B cell (primary cell): Measurements from ENCODE around the gene NCMAP. TPM values are rescaled to one million over a fixed set of nuclear protein-coding genes. Genes with fewer than 3 reads are reported as not detected.

Experiments
- ATAC-seq: fragments of 200-7000 bp; cut with Tn5 transposase; one replicate; pipeline ENCODE4 v1.10.0; 2021; ENCODE audit warnings: low read depth, mild to moderate bottlenecking, moderate number of reproducible peaks, moderate library complexity
- CTCF ChIA-PET: fragments of 350-600 bp; sonication (Branson Sonifier 250); formaldehyde crosslinking; loops from one replicate; lab custom pipeline; 2021; ENCODE audit warnings: antibody characterized with exemption, inconsistent platforms; lab: Charles Lee
- POLR2A ChIA-PET: fragments of 350-600 bp; sonication (Branson Sonifier 250); formaldehyde crosslinking; loops from one replicate; lab custom pipeline; 2021; ENCODE audit warnings: antibody characterized with exemption; lab: Charles Lee
- DNase-seq: peaks from one replicate; pipeline ENCODE4 v3.0.0; 2013
- H2AFZ ChIP-seq: 2 replicates; pipeline ENCODE4 v1.6.1; 2012; ENCODE audit warnings: mild to moderate bottlenecking, low read depth, low read length; ENCODE audit not compliant: insufficient read depth, poor library complexity, severe bottlenecking
- H3K27ac ChIP-seq, 2 donors: 1 replicate in 1 of 2; 2 replicates in 1 of 2; pipeline ENCODE4 v1.5.1; 2012 to 2013; ENCODE audit warnings: low read length in 2 of 2, mild to moderate bottlenecking in 2 of 2, moderate library complexity in 1 of 2
- H3K27me3 ChIP-seq, 4 experiments: fragments of 200-600 bp in 1 of 4; sonication (generic) in 1 of 4; replicated peaks in 1 of 4; 1 replicate in 2 of 4; 2 replicates in 2 of 4; pipeline versions ENCODE4 v1.6.1 to v1.7.0; 2013 to 2016; ENCODE audit warnings: low read length in 3 of 4, mild to moderate bottlenecking in 2 of 4, mixed read lengths in 1 of 4, moderate library complexity in 1 of 4; ENCODE audit not compliant: insufficient read depth in 4 of 4, control insufficient read depth in 3 of 4; ENCODE audit errors: control extremely low read depth in 1 of 4
- H3K36me3 ChIP-seq, 2 experiments: replicated peaks in 1 of 2; 1 replicate in 1 of 2; 2 replicates in 1 of 2; pipeline versions ENCODE4 v1.6.1 to v1.7.1; 2013; ENCODE audit warnings: low read length in 1 of 2; ENCODE audit not compliant: insufficient read depth in 2 of 2, control insufficient read depth in 1 of 2; ENCODE audit errors: control extremely low read depth in 1 of 2, extremely low read depth in 1 of 2
- H3K4me1 ChIP-seq, 2 donors: fragments of 200-600 bp in 1 of 2; sonication (generic) in 1 of 2; 1 replicate in 1 of 2; 2 replicates in 1 of 2; pipeline versions ENCODE4 v1.5.1 to v1.6.1; 2013 to 2017; ENCODE audit warnings: low read length in 2 of 2; ENCODE audit not compliant: control insufficient read depth in 2 of 2, insufficient read depth in 2 of 2
- H3K4me2 ChIP-seq: replicated peaks from 2 replicates; pipeline ENCODE3; 2012; ENCODE audit warnings: mild to moderate bottlenecking, low read depth, low read length; ENCODE audit not compliant: poor library complexity, severe bottlenecking
- H3K4me3 ChIP-seq, 5 experiments: fragments of 200-600 bp in 1 of 5; sonication (generic) in 1 of 5; 1 replicate in 3 of 5; 2 replicates in 2 of 5; pipeline versions ENCODE4 v1.5.1 to v1.7.0; 2011 to 2016; ENCODE audit warnings: low read length in 4 of 5, mild to moderate bottlenecking in 4 of 5, low read depth in 2 of 5, control low read depth in 1 of 5, moderate library complexity in 1 of 5; ENCODE audit not compliant: insufficient read depth in 1 of 5; ENCODE audit errors: control extremely low read depth in 1 of 5, extremely low read depth in 1 of 5
- H3K79me2 ChIP-seq: fragments of 200-600 bp; sonication (generic); one replicate; pipeline ENCODE4 v1.6.0; 2016; ENCODE audit warnings: low read length; ENCODE audit not compliant: control insufficient read depth, insufficient read depth
- H3K9ac ChIP-seq: fragments of 200-600 bp; sonication (generic); 2 replicates; pipeline ENCODE4 v1.6.1; 2017; ENCODE audit warnings: mild to moderate bottlenecking, low read length, moderate library complexity
- H3K9me3 ChIP-seq, 3 donors: one replicate each; pipeline versions ENCODE4 v1.6.1 to v1.7.1; 2013; ENCODE audit warnings: low read length in 2 of 3; ENCODE audit not compliant: control insufficient read depth in 2 of 3, insufficient read depth in 1 of 3; ENCODE audit errors: control extremely low read depth in 1 of 3
- H4K20me1 ChIP-seq: 2 replicates; pipeline ENCODE4 v1.6.0; 2012; ENCODE audit warnings: mild to moderate bottlenecking, low read length; ENCODE audit not compliant: insufficient read depth, control insufficient read depth, poor library complexity, severe bottlenecking
- H3K27ac Mint-ChIP-seq: one replicate; pipeline ENCODE4 v1.8.0; 2021; ENCODE audit warnings: mixed read lengths
- H3K27me3 Mint-ChIP-seq: one replicate; pipeline ENCODE4 v1.8.0; 2021; ENCODE audit warnings: mixed read lengths
- H3K4me1 Mint-ChIP-seq: one replicate; pipeline ENCODE4 v1.8.0; 2021; ENCODE audit warnings: mixed read lengths
- H3K4me3 Mint-ChIP-seq: one replicate; pipeline ENCODE4 v1.8.0; 2021; ENCODE audit warnings: mixed read lengths
- H3K9me3 Mint-ChIP-seq: one replicate; pipeline ENCODE4 v1.8.0; 2022; ENCODE audit warnings: mixed read lengths; ENCODE audit not compliant: insufficient read depth
- EZH2 ChIP-seq: IDR thresholded peaks from 2 replicates; pipeline ENCODE4 v1.6.1; 2012; ENCODE audit warnings: borderline replicate concordance, low read depth, mild to moderate bottlenecking, moderate library complexity, low read length; ENCODE audit not compliant: insufficient read depth, poor library complexity, severe bottlenecking
- WGBS: methylation state at CpG from one replicate; pipeline ENCODE4 v1.1.5; 2013; ENCODE audit warnings: missing lambda C conversion rate; ENCODE audit not compliant: insufficient coverage; 5-methylcytosine and 5-hydroxymethylcytosine counted together
- intact Hi-C: fragments of 100-400 bp; cut with micrococcal nuclease; formaldehyde crosslinking; loops from one replicate; pipeline ENCODE4 v1.10.0; 2022
- polyA plus RNA-seq: library from polyadenylated mRNA; depleted of rRNA; stranded (reverse); fragments of >200 nt; gene quantifications from 2 replicates; pipeline ENCODE4 v1.2.3, GENCODE V29; 2012
- total RNA-seq, 2 donors: library from RNA; stranded (reverse); fragments of 120-200 nt in 1 of 2; gene quantifications; 1 replicate in 1 of 2; 2 replicates in 1 of 2; pipeline versions ENCODE4 v1.2.3 to v1.2.4, GENCODE V29; 2013 to 2022
- TF ChIP-seq, protein P1 (sequence below): fragments of 200-600 bp; IDR thresholded peaks from one replicate; pipeline ENCODE4 v1.8.0; 2022; ENCODE audit warnings: antibody characterized with exemption, mild to moderate bottlenecking

Gene NCMAP
- total and polyA plus RNA-seq, 2 donors (not counting 1 experiment from before 2014, with no cell fraction given): not detected

- H3K27ac Mint-ChIP-seq: no peak overlapping the region
- Histone ChIP-seq H4K20me1 (no peaks in the 10 kb centered on the region), H3K27me3 (peaks cover 0 to 14% (median 2%) of the 10 kb centered on the region in 4 experiments), H2AFZ (no peak overlapping the region), H3K27ac (no peak overlapping the region), H3K4me1 (no peaks in the 10 kb centered on the region), H3K4me3 (no peak overlapping the region), H3K4me2 (no peak overlapping the region), H3K79me2 (no peaks in the 10 kb centered on the region), H3K9me3 (no peaks in the 10 kb centered on the region), H3K9ac (no peak overlapping the region), H3K36me3 (no peaks in the 10 kb centered on the region)
- DNase-seq (no peak), ATAC-seq (no peak)
- POLR2A ChIA-PET: interaction anchor here (0.7 kb wide), 1 partner anchor 13 kb away, joined by 4 read pairs; no protein-coding TSS in a partner anchor
- H3K9me3 Mint-ChIP-seq: no peaks in the 10 kb centered on the region
- H3K27me3 Mint-ChIP-seq: peaks cover 7% of the 10 kb centered on the region
- no peak for TF ChIP-seq EZH2
- TF ChIP-seq, protein P1, sequence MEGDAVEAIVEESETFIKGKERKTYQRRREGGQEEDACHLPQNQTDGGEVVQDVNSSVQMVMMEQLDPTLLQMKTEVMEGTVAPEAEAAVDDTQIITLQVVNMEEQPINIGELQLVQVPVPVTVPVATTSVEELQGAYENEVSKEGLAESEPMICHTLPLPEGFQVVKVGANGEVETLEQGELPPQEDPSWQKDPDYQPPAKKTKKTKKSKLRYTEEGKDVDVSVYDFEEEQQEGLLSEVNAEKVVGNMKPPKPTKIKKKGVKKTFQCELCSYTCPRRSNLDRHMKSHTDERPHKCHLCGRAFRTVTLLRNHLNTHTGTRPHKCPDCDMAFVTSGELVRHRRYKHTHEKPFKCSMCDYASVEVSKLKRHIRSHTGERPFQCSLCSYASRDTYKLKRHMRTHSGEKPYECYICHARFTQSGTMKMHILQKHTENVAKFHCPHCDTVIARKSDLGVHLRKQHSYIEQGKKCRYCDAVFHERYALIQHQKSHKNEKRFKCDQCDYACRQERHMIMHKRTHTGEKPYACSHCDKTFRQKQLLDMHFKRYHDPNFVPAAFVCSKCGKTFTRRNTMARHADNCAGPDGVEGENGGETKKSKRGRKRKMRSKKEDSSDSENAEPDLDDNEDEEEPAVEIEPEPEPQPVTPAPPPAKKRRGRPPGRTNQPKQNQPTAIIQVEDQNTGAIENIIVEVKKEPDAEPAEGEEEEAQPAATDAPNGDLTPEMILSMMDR: no peak
- H3K4me1 Mint-ChIP-seq: peaks cover 8% of the 10 kb centered on the region
- intact Hi-C loops: no loop called here
- CTCF ChIA-PET: interaction anchor here (0.6 kb wide), 2 partner anchors 11 to 258 kb away, joined by 3 read pairs; no protein-coding TSS in a partner anchor
- no peak overlapping the region for H3K4me3 Mint-ChIP-seq
These were observed 6.7 kb downstream of the NCMAP start for GRCh38 chr1:24562625-24563024.

- Histone ChIP-seq H3K27ac (no peak overlapping the region), H3K79me2 (no peaks in the 10 kb centered on the region), H3K9ac (no peak overlapping the region), H2AFZ (no peak overlapping the region), H3K27me3 (peaks cover 0 to 3% (median 0%) of the 10 kb centered on the region in 4 experiments), H3K4me1 (peaks cover 2 to 6% of the 10 kb centered on the region in 2 donors), H3K4me2 (no peak overlapping the region), H4K20me1 (no peaks in the 10 kb centered on the region), H3K36me3 (no peaks in the 10 kb centered on the region), H3K9me3 (no peaks in the 10 kb centered on the region), H3K4me3 (no peak overlapping the region)
- Mint-ChIP-seq H3K27me3 (peaks cover 4% of the 10 kb centered on the region), H3K9me3 (no peaks in the 10 kb centered on the region), H3K4me3 (no peak overlapping the region), H3K27ac (no peak overlapping the region), H3K4me1 (peaks cover 14% of the 10 kb centered on the region)
- ATAC-seq (no peak), DNase-seq (no peak)
- intact Hi-C loops: no loop called here
- CTCF ChIA-PET: interaction anchor here (0.7 to 2.1 kb wide), 4 partner anchors 23 to 582 kb away, joined by 3 to 7 read pairs (median 4); no protein-coding TSS in a partner anchor
- TF ChIP-seq EZH2: no peak
- TF ChIP-seq, protein P1: no peak
- POLR2A ChIA-PET: no interaction called here
- no CpG with 5 or more reads among the region's 2 CpGs for WGBS
These were observed 8.8 kb downstream of the NCMAP start for GRCh38 chr1:24564695-24565094.
